Kidney (tissue), 14 donors: ENCODE data around the gene PTPRM. TPM values are rescaled to one million over a fixed set of nuclear protein-coding genes. Genes with fewer than 3 reads are reported as not detected.

Experiments
- DNase-seq, 5 donors: peaks; one replicate each; pipeline ENCODE4 v3.0.0-alpha.2; 2013 to 2020
- FAIRE-seq: peaks from 2 replicates; lab custom pipeline; 2012; peaks lifted over from hg19 to GRCh38; lab: Jason Lieb, UNC
- H3K27ac ChIP-seq, 2 donors: one replicate each; pipeline ENCODE4 v1.7.0; 2013; ENCODE audit warnings: low read depth in 2 of 2, low read length in 2 of 2, inconsistent platforms in 1 of 2
- H3K27me3 ChIP-seq: one replicate; pipeline ENCODE4 v1.7.1; 2013; ENCODE audit warnings: low read length, inconsistent platforms; ENCODE audit not compliant: control insufficient read depth, insufficient read depth
- H3K36me3 ChIP-seq, 3 donors: one replicate each; pipeline versions ENCODE4 v1.7.0 to v1.7.1; 2013; ENCODE audit warnings: low read length in 3 of 3, control low read depth in 1 of 3, inconsistent platforms in 1 of 3; ENCODE audit not compliant: insufficient read depth in 3 of 3, control insufficient read depth in 2 of 3
- H3K4me1 ChIP-seq, 3 donors: one replicate each; pipeline versions ENCODE4 v1.7.0 to v1.7.1; 2013; ENCODE audit warnings: low read length in 3 of 3, inconsistent platforms in 1 of 3, low read depth in 1 of 3; ENCODE audit not compliant: control insufficient read depth in 2 of 3, insufficient read depth in 2 of 3
- H3K4me3 ChIP-seq, 3 donors: one replicate each; pipeline versions ENCODE4 v1.7.0 to v1.8.1; 2013; ENCODE audit warnings: low read length in 3 of 3, control low read depth in 1 of 3, inconsistent platforms in 1 of 3
- H3K9ac ChIP-seq, 3 donors: one replicate each; pipeline versions ENCODE4 v1.7.0 to v1.7.1; 2013; ENCODE audit warnings: low read length in 3 of 3, control low read depth in 1 of 3, inconsistent platforms in 1 of 3
- H3K9me3 ChIP-seq, 3 donors: one replicate each; pipeline versions ENCODE4 v1.7.0 to v1.7.1; 2013; ENCODE audit warnings: low read length in 3 of 3, control low read depth in 1 of 3, inconsistent platforms in 1 of 3; ENCODE audit not compliant: control insufficient read depth in 2 of 3, insufficient read depth in 1 of 3
- CTCF ChIP-seq: IDR thresholded peaks from 3 replicates; pipeline ENCODE4 v1.5.1; 2012; ENCODE audit warnings: mild to moderate bottlenecking, moderate library complexity, borderline replicate concordance; ENCODE audit not compliant: insufficient read depth; ENCODE audit errors: extremely low read depth
- intact Hi-C: fragments of 100-400 bp; cut with DNase I; formaldehyde crosslinking; loops from one replicate; pipeline ENCODE4 v1.11.1; 2022
- polyA plus RNA-seq: library from polyadenylated mRNA; stranded (reverse); fragments of 350-450 nt; fragmentation: Illumina TruSeq; extraction: RNeasy Lipid Tissue Mini Kit (QIAGEN cat#74804); gene quantifications from one replicate; pipeline ENCODE4 v1.2.3, GENCODE V29; 2014; ENCODE audit warnings: low read depth, low replicate concordance; ENCODE audit not compliant: insufficient read depth
- total RNA-seq: library from RNA; stranded (reverse); fragmentation: NEBNext Ultra II Directional; extraction: Animal tissue kit (Norgen Biotek cat#: 25700); gene quantifications from one replicate; pipeline ENCODE4 v1.2.1, GENCODE V29; 2021
- donor health status: control.
- donor health status: control.
- donor health status: control.
- donor health status: control.
- donor health status: control.
- donor health status: DM: yes; HTN: yes; CAD: no.
- donor health status: Normal renal cell carcinoma (clear cell type).

Gene PTPRM
- total and polyA plus RNA-seq, 2 donors from 2014 or later, result 52.4 to 98.9 TPM

DNA sequence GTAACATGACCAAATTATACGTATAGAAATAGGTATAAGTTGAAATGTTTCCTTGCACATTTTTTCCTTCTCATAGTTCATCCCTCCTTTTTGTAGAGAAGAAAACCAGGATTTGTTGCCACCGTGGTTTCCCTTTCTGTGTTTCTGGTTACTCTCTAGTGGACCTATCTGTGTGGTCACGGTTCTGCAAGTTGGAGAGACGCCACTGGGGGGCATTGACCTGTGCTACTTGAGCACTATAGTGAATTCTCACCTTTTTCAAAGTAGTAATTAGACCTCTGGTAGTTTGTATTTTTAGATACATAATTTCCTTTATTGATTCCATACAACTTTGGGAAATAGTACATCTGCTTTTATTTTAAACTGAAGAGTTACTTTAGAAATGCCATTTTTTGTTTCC lies 444.8 kb downstream of the PTPRM start:
- H3K27me3 ChIP-seq, result no peaks in the 10 kb centered on the region
- intact Hi-C loops, result no loop called here
- no peak for TF ChIP-seq CTCF
- no peak overlapping the region for H3K9ac ChIP-seq
- no peak overlapping the region for H3K4me3 ChIP-seq
- H3K4me1 ChIP-seq, result no peaks in the 10 kb centered on the region
- DNase-seq (no peak), FAIRE-seq (no peak)
- no peak overlapping the region for H3K27ac ChIP-seq
- no peaks in the 10 kb centered on the region for H3K9me3 ChIP-seq
- H3K36me3 ChIP-seq, result no peaks in the 10 kb centered on the region

GRCh38 chr18:8018701-8019331 lies 451.7 kb downstream of the PTPRM start:
- FAIRE-seq, result no peak
- H3K9me3 ChIP-seq, result no peaks in the 10 kb centered on the region
- H3K9ac ChIP-seq, result no peak overlapping the region
- H3K36me3 ChIP-seq, result no peaks in the 10 kb centered on the region
- H3K27ac ChIP-seq, result no peak overlapping the region
- no peak for TF ChIP-seq CTCF
- no peaks in the 10 kb centered on the region for H3K4me1 ChIP-seq
- DNase-seq, result no peak
- intact Hi-C loops, result no loop called here
- H3K27me3 ChIP-seq, result no peaks in the 10 kb centered on the region
- no peak overlapping the region for H3K4me3 ChIP-seq

GRCh38 chr18:8019600-8019999 lies 452.5 kb downstream of the PTPRM start:
- no peak overlapping the region for H3K4me3 ChIP-seq
- TF ChIP-seq CTCF, result no peak
- H3K9ac ChIP-seq, result no peak overlapping the region
- H3K36me3 ChIP-seq, result no peaks in the 10 kb centered on the region
- no peaks in the 10 kb centered on the region for H3K27me3 ChIP-seq
- intact Hi-C loops, result no loop called here
- no peaks in the 10 kb centered on the region for H3K4me1 ChIP-seq
- FAIRE-seq (peak; percentile 66), DNase-seq (no peak)
- no peaks in the 10 kb centered on the region for H3K9me3 ChIP-seq
- H3K27ac ChIP-seq, result no peak overlapping the region
